Hematopoietic multipotent progenitor cell treated with erythropoietin and hydrocortisone succinate and interleukin-3 and kit ligand, for 15 days (in vitro differentiated cells): ENCODE measurements around the gene AOPEP.

ENCODE experiments used
- DNase-seq: peaks from one replicate; pipeline ENCODE4 v3.0.0-alpha.2; 2015; ENCODE audit warnings: low spot score

Gene AOPEP

DNA sequence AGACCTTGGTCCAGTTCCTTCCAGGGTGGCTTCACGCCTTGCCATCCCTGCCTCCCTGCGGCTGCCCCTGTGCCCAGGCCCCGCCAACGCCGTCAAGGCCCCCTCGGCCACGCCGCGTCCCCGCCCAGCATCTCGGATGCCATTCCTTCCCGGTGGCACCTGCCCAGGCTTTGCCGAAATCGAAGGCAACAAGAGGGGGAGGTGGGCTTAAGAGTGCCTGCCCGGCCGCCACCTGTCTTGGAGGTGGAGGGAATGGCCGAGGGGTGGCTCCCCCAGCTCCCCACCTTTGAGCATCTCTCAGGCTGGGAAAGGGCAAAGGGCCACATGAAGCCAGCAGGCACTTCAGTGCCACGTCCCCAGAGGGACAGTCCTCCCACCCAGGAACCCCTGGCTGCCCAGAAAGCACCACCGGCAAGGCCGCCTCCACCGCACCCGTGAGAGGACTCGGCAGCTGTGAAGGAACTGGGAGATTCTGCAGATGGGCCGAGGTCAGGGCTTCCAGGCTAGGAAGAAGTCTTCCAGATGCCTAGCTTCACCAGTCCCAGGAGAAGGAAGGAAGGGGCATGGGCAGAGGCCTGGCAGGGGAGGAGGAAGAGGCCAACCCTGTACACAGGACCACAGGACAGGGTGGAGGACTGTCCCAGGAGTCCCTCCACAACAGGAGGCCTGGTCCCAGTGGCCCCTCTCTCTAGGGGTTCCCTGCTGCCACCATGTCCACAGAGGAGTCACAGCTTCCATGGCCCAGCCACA is 373.0 kb downstream of the AOPEP start:
- DNase-seq, result no peak

DNA sequence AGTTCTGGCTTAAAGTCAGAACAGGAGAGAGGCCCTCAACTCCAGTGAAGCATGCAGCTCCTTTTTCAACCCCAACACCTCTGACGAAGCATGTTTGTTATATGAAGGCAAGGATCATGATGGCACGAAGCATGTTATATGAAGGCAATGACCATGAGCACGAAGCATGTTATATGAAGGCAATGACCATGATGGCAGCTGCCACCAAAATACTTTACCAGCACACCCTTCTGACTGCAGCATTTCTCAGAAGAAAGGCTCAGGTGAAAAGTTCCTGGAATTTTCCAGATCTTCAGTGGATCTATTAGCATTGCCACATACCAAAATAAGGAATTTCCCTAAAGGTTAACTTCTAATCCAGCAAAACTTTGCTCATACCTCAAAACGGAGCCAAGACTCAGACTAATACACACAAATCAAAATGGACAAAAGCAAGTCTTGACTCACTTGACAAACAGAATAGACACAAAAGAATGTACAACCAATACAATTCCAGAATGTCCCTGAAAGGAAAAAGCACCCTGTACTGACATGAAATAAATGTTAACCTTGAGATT is 373.6 kb downstream of the AOPEP start:
- DNase-seq, result no peak

DNA sequence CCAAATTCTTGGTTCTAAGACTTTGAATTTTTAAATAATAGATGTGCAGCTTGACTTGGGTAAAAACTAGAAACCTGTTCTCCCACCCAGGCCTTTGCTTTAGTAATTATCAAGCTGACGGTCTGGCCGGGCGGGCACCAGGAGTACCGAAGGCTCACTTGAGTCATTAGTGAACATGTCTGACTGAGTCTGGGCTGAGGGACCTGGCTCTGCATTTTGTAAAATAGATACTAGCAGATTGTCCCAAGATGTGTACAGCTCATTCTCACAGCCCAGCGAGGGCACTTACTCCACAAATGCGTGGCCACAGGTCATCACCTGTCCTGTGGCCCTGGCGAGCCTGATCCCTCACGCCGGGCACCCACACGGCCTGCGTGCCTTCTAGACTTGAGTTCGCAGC is 374.8 kb downstream of the AOPEP start:
- DNase-seq, result no peak

DNA sequence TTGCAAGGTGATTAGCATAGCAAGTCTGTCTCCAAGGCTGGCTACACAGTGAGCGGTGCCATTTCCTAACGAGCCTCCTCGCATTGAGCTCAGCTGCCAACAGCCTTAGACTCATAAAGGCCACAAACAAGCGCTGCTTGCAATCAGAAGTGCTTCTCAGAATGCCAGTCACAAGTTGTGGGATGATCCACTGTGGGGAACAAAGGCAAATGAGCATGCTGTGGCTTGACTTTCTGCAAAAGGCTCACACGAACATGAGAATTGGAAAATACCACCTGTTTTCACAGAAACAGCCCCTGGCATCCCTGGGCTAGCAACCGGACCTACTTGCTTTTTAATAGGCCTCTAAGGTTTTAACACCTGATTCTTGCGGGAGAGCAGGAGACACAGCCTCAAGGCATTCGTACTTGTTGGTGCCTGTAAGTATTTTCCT is 375.5 kb downstream of the AOPEP start:
- DNase-seq, result no peak

DNA sequence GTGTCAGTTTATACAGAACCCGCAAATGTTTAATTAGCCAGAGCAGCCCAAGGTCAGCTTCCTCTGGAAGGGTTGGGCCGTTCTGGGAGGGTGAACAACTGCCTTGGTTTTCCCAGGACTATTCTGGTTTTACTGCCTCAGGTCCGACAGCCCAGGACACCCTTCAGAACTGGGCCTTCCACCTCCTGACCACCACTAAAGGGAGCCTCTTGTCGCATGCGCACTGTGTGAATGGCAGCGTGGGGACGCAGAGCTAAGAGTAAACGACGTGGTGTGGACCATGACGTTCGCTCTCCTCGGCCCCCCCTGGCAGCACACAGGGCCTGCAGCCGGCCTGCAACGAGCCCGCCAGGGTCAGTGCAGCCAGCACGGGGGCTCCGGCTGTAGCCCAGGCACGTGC is 376.1 kb downstream of the AOPEP start:
- DNase-seq, result no peak

DNA sequence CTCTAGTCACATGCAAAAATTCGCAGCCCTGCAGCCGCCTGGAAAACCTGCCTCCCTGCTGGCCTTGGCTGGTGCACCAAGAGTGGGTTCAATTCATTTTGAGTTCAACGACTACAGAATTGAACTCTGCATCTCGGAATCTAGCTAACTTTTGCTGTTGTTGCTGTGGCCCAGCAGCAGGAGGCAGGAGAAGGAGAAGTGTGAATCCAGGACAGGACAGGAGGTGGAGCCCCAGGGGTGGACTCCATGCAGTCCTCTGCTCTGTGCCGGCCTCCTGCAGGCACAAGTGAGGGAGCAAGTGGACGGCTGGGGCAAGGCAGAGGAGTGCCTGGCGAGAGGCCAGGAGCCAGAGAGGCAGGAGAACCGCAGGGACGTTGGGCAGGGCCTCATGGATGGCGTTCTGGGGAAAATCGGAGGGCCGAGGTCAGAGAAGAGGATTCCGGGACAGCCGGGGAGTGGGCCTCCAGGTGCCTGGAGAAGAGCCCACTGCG is 376.8 kb downstream of the AOPEP start:
- DNase-seq, result no peak

DNA sequence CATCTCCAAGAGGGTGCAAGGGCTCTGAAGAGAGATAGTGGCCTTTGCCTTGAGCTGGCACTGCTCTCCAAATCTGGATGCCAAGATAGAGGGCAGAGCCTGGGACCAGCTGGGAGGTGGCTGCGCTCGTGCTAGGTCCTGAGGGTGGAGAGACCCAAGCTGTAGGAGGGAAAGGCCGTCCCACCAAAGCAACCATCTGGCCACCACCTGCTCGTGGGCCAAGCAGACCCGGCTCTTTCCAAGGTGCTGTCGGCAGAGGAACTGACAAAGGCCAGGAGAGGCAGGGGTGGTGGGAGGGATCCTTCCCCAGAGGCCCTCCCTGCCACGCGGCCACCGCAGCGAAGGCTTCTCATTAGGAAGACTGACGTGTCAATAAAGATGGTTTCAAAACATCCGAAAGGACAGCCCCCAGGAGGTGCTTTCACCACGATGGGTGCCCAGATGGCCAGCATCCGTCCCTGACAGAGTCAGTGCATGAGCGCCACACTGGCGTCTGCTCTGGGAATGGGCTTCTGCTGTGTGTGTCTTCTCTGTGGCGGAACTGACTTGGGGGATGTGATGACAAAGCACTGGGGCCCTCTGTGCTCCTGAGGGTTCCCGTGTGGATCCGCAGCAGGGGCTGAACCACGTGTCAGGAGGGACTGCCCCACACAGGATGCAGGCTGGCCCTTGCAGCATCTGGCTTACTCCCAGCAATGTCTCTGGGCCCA is 377.5 kb downstream of the AOPEP start:
- DNase-seq, result no peak

DNA sequence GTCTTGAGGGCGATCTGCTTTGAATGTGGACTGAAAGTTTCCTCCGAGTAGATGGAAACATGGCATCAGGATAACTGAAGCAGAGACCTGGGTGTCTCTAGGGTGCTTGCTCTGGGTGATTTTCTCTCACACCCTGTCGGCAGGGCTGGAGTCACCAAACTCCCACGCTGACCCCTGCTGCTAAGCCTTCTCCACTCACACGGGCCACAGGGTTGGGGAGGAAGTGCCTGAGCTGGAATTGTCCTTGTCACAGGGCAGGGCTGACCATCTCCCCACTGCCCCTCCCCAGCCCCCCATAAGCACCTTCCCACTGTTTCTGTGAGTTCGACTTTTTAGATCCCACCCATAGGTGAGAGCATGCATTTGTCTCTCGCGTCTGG is 378.1 kb downstream of the AOPEP start:
- DNase-seq, result no peak

DNA sequence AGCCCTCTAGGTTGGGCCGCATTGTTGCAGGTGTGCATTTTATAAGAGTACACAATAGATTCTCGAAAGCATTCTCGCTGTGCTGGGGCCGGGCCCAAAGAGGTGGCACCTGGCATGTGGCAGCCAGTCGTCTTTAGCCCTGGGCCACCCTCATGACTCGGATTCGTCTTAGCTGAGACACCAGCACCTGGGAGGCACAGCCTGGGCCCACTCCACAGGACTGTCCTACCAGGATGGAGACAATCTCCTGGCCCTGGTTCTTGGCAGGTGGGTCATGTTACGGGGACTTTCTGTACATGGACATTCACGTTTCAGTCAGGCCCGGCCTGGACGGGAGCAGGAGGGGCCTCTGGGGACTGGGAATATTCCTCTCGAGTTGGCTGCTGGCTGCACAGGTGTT is 378.5 kb downstream of the AOPEP start:
- no peak for DNase-seq

DNA sequence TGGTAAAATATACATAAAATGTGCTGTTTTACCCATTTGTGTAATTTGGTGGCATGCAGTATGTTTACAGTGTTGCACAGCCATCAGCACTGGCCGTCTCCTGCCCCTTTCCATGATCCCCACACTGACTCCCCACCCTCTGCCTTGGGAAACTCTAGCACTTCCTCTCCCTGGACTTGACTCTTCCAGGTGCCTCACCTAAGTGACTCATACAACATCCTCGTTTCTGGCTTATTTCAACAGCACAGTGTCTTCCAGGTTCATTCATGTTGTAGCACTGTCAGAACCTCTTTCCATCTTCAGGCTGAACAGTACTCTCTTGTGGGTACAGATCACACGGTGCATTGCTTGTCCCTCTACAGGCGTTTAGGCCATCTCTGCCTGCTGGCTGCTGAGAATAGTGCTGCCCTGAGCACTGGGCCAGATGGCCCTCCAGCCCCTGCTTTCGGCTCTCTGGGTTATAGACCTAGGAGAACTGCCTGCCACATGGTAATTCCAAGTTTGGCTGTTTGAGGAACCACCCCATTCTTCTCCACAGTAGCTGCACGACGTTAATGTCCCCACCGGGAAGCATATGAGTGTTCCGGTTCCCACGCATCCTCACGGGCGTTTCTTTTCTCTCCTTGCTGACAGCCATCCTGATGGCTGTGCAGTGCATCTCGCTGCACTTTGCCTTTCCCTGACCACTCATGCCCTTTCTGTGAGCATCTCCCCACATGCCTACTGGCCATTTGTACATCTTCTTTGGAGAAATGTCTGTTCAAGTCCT is 379.2 kb downstream of the AOPEP start:
- DNase-seq, result no peak

DNA sequence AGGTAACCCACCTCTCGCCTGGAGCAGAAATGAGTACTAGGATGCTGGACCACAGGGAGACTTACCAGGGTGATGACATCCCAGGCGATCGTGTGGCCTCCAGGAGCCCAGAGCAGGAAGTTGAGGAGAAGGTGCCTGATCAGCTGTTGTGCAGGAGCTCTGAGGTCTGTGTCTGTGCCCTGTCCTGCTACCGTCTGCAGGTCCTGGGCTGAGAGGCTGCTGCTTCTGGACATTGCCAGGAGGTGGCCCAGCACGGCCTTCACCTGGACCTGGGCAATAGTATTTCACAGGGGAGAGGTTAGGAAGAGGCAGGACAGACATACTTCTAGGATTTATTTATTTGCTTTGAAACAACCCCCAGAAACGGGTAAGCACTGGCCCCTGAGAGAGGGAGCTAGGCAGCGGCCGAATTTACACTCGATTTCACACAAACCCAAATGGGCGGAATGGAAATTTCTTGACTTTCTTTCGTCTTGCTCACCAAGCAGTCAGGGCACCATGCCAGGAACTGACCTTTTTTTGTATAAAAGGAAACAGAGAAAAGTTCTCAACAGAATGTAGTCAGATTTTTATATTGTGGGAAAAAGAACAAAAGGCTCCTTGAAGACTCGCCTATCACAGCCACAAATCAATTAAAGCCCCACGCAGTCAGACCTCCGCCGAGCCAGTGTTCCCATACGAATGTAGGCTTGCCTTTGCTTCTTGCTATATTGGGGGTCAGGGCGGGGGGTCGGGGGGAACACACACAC is 380.7 kb downstream of the AOPEP start:
- no peak for DNase-seq

DNA sequence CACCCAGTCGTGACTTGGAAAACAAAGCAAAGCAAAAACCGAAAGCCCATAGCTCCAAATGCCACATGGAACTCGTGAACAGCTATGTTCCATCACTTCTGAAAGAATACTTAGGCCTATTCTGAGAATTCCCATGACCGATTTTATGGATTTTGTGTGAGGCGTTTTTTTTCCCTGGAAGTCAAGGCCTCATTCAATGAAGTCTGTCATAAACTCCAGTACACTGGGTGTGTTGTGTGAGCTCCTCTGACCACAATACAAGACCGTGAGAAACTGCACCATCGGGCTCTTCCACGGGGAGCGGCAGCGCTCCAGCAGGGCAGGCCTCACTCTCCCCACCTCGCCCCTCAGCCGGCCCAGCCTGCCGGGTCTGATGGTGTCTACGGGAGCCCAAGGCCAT is 381.5 kb downstream of the AOPEP start:
- no peak for DNase-seq

DNA sequence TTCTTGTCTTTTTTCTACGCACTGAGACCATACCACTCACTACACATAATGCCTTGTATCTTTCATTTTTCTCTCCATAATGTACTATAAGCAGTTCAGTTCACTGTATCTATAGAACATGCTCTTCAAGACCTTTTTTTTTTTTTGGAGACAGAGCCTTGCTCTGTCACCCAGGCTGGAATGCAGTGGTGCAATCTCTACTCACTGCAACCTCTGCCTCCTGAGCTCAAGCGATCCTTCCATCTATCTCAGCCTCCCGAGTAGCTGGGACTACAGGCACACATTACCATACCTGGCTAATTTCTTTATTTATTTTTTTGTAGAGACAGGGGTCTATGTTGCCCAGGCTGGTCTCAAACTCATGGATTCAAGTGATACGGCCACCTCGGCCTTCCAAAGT is 382.3 kb downstream of the AOPEP start:
- DNase-seq, result no peak

DNA sequence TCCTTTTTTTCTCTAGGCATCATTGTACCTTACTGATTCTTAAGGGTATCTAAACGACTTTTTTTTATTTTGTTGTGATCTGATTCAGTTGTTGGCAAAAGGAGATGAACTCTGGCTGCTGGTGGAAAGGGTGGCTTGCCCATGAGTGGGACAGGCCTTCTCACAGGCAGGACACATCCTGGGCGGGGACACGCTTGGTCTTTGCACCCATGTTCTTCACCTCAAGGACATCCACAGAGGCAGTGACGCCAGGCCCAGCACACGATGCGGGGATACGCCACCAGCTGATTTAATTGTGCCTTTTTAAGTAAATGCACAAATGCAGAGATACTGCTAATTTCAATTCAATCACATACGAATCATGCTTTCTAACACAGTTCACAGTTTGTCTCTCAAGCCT is 383.0 kb downstream of the AOPEP start:
- DNase-seq, result no peak

DNA sequence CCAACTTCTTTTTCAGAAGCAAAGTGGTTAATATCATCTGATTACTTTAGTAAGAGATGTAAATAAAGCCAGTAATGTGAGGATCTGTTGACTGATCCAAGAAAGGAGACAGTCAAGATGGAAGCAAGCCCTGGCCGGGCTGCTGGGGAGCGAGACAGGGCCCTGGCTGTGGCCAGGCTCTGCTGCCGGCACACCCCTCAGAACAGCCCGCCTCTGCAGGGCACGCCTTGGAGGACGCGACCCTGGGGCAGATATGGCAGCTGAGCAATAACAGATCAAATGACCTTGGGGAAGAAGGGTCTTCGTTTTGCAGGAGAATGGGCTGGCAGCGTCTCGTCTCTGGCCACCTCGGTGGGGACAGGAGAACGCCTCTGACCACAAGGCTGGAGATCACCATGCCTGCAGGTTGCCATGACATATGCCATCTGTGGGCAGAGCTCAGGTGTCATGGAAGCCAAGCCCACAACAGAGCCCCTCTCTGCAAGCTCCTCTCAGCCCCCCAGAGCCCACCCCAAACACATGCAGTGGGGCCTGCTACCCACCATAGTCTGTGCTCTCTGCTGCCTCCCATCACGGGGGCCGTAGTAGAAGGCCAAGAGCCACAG is 384.5 kb downstream of the AOPEP start:
- no peak for DNase-seq

DNA sequence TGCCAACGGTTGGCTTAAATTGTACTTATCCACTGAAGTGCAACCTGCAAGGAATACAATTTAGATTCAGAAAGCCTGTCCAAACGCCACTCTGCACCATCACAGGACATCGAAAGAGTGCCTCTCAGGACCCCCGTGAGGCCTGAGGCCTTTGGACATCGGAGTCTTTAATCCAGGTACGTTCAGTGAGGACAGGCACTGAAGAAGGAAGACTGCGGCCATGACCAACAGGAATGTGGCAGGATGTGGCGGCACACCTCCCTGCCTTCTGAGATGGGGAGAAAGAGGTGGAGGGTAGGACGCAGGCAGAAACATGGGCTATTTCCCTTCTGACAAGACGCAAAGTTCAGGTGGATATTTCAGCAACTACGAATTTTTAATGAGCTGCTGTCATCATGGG is 385.2 kb downstream of the AOPEP start:
- DNase-seq, result no peak

DNA sequence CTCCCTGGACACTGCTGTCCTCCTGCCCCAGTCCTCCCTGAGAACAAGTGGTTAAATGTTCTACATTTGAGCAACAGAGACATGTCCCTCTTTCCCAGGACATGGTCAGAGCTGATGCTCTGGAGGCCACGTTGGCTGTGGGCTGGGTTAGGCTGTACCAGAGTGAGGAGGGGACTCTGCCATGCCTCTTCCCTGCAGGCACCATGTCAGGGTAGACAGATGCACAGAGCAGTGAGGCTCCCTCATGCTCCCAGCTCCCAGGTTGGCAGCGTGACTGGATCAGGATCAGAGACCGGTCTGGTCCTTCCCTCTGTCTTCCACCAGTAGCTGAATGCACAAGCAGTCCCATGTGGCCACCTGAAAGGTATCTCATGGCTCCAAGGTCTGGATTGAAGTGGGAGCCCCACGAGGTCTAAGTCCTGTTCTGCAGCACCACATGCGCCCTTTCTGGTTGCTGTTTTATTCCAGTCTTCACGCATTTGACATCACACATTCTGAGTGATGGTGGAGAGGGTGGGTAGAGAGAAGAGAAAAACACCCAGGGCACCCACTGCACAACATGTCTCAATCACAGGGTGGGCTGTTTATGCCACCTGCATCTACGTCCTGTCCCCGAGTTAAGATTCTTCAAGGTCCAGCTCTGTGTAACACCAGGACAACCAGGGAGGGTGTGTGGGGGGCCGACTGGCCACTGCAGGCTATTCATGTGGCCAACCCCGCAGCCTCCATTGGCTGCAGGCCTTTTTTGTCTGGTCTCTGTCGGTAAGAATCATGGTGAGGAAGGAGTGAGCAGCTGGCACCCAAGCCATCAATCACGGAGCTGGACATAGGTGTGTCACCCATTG is 386.2 kb downstream of the AOPEP start:
- DNase-seq, result no peak

DNA sequence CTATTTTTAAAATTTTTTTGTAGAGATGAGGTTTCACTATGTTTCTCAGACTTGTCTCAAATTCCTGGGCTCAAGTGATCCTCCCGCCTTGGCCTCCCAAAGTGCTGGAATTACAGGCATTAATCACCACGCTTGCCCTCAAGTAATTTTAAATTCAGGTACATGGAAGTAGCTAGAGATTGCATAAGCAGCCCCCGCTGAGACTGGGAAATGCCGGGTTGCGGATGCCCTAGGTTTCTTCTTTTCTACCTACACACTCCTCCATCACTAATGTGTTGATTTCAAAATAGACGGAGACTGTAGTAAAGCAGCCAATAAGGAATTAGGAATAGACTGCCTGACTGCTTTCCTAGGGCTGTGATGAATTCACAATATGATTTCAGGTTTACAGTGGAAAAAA is 388.6 kb downstream of the AOPEP start:
- DNase-seq, result no peak

DNA sequence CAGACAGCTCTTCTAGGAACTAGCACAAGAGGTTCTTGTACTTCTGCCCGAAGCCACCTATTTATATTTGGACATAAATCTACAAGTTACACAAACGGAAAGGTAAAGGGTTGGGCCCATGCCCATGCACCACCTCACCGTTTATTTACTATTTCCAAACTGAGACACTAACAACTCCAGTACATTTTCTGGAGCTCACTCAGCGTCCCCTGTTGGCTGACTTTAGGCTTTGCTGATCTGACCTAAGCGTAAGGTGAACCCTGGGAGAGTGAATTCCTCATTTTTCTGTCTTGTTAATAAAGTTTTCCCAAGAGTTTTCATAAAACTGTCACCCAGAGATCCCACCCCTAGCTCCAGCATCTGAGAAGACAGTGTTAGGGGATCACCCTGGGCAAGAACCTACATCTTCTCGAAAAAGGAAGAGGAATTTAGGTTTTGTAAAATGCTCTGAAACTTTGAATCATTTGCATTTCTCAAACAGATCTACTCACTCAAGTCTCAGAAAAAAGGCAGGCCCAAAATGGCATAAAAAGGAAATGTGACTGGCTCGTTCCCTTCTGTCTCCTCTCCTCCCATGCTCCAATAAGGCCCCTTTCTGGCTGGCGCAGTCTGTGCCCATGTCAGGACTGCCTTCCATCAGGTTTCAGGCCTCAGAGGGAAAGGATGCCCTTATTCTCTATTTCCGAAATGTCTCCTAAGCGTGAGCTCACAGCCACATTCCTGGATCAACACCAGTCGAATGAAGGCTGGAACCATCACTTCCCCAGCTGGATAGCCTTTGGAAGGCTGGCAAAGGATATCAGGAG is 389.7 kb downstream of the AOPEP start:
- no peak for DNase-seq

DNA sequence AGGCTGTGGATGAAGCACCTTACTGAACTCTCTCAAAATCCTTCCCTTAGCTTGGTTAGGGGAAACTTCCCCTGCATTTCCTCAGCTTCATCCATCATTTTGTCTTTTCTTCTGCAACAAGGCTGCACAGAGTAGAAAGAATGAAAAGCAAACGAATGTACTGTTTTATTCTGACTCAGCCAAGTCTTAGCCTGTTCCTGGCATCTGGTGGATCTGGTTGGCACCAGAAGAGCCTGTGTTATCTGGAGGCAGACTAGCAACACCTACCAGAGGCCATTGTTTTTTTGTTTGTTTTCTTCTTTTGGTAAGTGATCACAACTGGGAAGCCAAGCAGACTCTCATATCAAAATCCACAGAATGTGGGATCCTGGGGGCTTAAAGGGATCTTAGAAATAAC is 390.3 kb downstream of the AOPEP start:
- no peak for DNase-seq
